PC-3 (cell line): ENCODE data around the gene ECPAS.

Experiments used
- EZH2 ChIP-seq: fragments of 300-600 bp; sonication (generic); IDR thresholded peaks from one replicate; pipeline ENCODE4 v1.6.1; 2017; ENCODE audit warnings: antibody characterized with exemption, mild to moderate bottlenecking, low read length; ENCODE audit not compliant: unreplicated experiment
- TF ChIP-seq, protein P1 (sequence below): fragments of 300-600 bp; sonication (generic); conservative IDR thresholded peaks from 2 replicates; pipeline ENCODE4 v1.5.1; 2017; ENCODE audit warnings: antibody characterized with exemption, low read depth, mild to moderate bottlenecking, low read length

DNA sequence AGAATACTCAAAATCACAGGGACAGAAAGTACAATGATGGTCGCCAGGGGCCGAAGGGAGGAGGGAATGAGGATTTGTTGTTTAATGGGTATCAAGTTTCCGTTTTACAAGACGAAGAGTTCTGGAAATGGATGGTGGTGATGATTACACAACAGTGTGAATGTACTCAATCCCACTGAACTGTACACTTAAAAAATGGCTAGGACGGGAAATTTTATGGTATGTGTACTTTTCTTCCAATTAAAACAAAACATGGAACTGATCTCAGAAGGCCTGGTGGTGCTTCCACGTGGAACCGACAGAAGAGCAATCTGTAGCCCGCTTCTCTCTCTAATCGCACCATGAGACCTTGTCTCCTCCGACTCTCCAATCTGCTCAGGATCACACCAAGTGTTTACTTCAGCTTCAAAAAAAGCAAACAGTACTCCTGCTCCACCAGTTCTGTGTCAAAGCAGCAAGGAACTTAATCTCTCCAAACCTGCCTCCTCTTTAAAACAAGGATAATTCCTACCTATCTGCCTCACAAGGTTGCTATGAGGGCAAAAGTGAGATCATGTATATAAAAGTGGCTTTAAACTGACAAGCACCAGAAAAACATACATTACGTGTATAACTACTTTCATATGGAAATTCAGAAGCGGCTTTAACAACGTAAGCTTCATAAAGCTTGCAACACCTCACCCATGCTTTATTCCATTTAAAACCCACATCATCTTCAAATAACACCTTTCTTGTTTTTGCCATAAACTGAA lies 2.1 kb downstream of the ECPAS start:
- TF ChIP-seq, protein P1, sequence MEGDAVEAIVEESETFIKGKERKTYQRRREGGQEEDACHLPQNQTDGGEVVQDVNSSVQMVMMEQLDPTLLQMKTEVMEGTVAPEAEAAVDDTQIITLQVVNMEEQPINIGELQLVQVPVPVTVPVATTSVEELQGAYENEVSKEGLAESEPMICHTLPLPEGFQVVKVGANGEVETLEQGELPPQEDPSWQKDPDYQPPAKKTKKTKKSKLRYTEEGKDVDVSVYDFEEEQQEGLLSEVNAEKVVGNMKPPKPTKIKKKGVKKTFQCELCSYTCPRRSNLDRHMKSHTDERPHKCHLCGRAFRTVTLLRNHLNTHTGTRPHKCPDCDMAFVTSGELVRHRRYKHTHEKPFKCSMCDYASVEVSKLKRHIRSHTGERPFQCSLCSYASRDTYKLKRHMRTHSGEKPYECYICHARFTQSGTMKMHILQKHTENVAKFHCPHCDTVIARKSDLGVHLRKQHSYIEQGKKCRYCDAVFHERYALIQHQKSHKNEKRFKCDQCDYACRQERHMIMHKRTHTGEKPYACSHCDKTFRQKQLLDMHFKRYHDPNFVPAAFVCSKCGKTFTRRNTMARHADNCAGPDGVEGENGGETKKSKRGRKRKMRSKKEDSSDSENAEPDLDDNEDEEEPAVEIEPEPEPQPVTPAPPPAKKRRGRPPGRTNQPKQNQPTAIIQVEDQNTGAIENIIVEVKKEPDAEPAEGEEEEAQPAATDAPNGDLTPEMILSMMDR, result no peak
- TF ChIP-seq EZH2, result no peak
